Ovary (tissue), 9 donors: ENCODE measurements around the gene ZNF888. TPM values are rescaled to one million over a fixed set of nuclear protein-coding genes. Genes with fewer than 3 reads are reported as not detected.
A peak's percentile ranks its signal among the peaks of the same experiment; 100 is the strongest.
"Not testable (repeated sequence)": the region's sequence is repeated elsewhere in the genome, so short reads cannot be mapped to it uniquely, and the experiment has no call there.

Source experiments
- DNase-seq, 5 donors: peaks; one replicate each; pipeline ENCODE4 v3.0.0-alpha.2; 2019 to 2020
- H3K27ac ChIP-seq, 2 donors: fragments of 200-600 bp; one replicate each; pipeline versions ENCODE4 v1.5.1 to v1.8.0; 2019 to 2022
- H3K27me3 ChIP-seq: fragments of 200-600 bp; one replicate; pipeline ENCODE4 v1.8.0; 2022
- H3K36me3 ChIP-seq: fragments of 200-600 bp; sonication (generic); one replicate; pipeline ENCODE4 v1.5.1; 2019
- H3K4me1 ChIP-seq: one replicate; pipeline ENCODE4 v1.8.1; 2013; ENCODE audit warnings: mild to moderate bottlenecking, moderate library complexity; ENCODE audit not compliant: insufficient read depth
- H3K4me3 ChIP-seq: fragments of 200-600 bp; sonication (generic); one replicate; pipeline ENCODE4 v1.5.1; 2017
- H3K9me3 ChIP-seq, 2 donors: fragments of 200-600 bp in 1 of 2; sonication (generic) in 1 of 2; one replicate each; pipeline versions ENCODE4 v1.5.1 to v1.8.1; 2013 to 2019; ENCODE audit warnings: mild to moderate bottlenecking in 1 of 2, moderate library complexity in 1 of 2
- EP300 ChIP-seq: sonication (generic); formaldehyde crosslinking; IDR thresholded peaks from one replicate; pipeline ENCODE4 v1.6.1; 2017; ENCODE audit warnings: antibody characterized with exemption
- POLR2A ChIP-seq: fragments of 450-650 bp; IDR thresholded peaks from one replicate; pipeline ENCODE4 v1.6.1; 2017; ENCODE audit warnings: antibody characterized with exemption, mild to moderate bottlenecking, moderate library complexity
- WGBS, 3 donors: extraction: QIAGEN DNeasy Blood & Tissue Kit in 1 of 3; methylation state at CpG; one replicate each; pipeline versions ENCODE4 v1.1.5 to v1.1.7; 2013 to 2017; 5-methylcytosine and 5-hydroxymethylcytosine counted together
- intact Hi-C, 4 donors: fragments of 100-400 bp; cut with DNase I; formaldehyde crosslinking; loops; one replicate each; pipeline versions ENCODE4 v1.11.0 to v1.15.1; 2022 to 2023
- polyA plus RNA-seq, 2 donors: library from polyadenylated mRNA; stranded (reverse); fragments of 200-250 nt in 1 of 2; fragments of 350-450 nt in 1 of 2; fragmentation: Illumina TruSeq in 1 of 2; extraction: RNeasy Lipid Tissue Mini Kit (QIAGEN cat#74804) in 1 of 2; gene quantifications; one replicate each; pipeline ENCODE4 v1.2.3, GENCODE V29; 2013 to 2014
- total RNA-seq, 7 donors: library from RNA; depleted of rRNA in 2 of 7; stranded (reverse); fragments of >200 nt in 2 of 7; fragmentation: NEBNext Ultra II Directional in 3 of 7; extraction: Animal tissue kit (Norgen Biotek cat#: 25700) in 3 of 7; gene quantifications; one replicate each; pipeline versions ENCODE4 v1.1.0 to v1.2.4, GENCODE V29; 2016 to 2023
- TF ChIP-seq, protein P1 (sequence below), 3 donors: fragments of 450-650 bp in 2 of 3; fragments of 200-600 bp in 1 of 3; IDR thresholded peaks; one replicate each; pipeline versions ENCODE4 v1.5.1 to v1.8.0; 2016 to 2022; ENCODE audit warnings: antibody characterized with exemption in 3 of 3, mild to moderate bottlenecking in 1 of 3
- donor health status: DM: no; HTN: no; CAD: no; lungs with moderate emphysema.
- donor health status: DM: no; HTN: no; CAD: no.
- donor health status: Bipolar disorder and iron deficiency.
- donor health status: DM: yes; HTN: yes; CAD: no.
- donor health status: DM: no; HTN: no; CAD: no.
- donor health status: DM: yes; HTN: yes; CAD: no.

Gene ZNF888
- total and polyA plus RNA-seq, 9 donors: 2.6 to 7.9 (median 4.2) TPM

DNA sequence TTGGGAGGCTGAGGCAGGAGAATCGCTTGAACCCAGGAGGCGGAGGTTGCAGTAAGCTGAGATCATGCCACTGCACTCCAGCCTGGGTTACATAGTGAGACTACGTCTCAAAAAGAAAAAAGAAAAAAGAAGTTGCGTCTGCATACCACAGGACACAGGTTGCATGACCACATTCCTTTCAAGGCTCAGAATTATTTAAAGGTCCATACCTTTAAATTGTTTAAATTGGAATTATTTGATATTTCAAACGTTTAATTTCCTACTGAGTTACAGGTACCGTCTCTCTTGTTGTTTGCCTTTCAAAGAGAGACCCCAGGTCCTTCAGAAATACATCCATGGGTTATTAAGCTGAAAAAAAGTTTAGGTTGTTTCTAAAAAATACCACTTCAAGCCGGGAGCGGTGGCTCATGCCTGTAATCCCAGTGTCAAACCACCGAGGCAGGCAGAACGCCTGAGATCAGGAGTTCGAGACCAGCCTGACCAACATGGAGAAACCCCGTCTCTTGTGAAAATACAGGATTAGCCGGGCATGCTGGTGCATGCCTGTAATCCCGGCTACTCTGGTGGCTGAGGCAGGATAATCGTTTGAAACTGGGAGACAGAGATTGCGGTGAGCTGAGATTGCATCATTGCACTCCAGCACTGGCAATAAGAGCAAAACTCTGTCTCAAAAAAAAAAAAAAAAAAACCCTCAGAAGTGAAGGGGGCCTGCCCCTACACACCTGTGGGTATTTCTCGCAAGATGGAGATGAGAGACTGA, 20.8 kb upstream of the ZNF888 start:
- TF ChIP-seq, protein P1, sequence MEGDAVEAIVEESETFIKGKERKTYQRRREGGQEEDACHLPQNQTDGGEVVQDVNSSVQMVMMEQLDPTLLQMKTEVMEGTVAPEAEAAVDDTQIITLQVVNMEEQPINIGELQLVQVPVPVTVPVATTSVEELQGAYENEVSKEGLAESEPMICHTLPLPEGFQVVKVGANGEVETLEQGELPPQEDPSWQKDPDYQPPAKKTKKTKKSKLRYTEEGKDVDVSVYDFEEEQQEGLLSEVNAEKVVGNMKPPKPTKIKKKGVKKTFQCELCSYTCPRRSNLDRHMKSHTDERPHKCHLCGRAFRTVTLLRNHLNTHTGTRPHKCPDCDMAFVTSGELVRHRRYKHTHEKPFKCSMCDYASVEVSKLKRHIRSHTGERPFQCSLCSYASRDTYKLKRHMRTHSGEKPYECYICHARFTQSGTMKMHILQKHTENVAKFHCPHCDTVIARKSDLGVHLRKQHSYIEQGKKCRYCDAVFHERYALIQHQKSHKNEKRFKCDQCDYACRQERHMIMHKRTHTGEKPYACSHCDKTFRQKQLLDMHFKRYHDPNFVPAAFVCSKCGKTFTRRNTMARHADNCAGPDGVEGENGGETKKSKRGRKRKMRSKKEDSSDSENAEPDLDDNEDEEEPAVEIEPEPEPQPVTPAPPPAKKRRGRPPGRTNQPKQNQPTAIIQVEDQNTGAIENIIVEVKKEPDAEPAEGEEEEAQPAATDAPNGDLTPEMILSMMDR (IDR thresholded peaks at IDR 0.05): no peak
- TF ChIP-seq EP300 (no peak), POLR2A (no peak)
- Histone ChIP-seq H3K4me1 (no peaks in the 10 kb centered on the region), H3K27me3 (no peaks in the 10 kb centered on the region), H3K4me3 (no peak overlapping the region), H3K9me3 (peaks cover 0 to 6% of the 10 kb centered on the region in 2 donors), H3K36me3 (no peaks in the 10 kb centered on the region), H3K27ac (no peak overlapping the region)
- WGBS, 3 donors: 84 to 87% (median 85%) methylated on average over 17 of the region's 17 CpGs
- intact Hi-C loops: loop anchor here in 1 of 4 donors (2.0 kb wide), 1 partner anchor 49 kb away; no protein-coding TSS in a partner anchor
- DNase-seq: no peak

DNA sequence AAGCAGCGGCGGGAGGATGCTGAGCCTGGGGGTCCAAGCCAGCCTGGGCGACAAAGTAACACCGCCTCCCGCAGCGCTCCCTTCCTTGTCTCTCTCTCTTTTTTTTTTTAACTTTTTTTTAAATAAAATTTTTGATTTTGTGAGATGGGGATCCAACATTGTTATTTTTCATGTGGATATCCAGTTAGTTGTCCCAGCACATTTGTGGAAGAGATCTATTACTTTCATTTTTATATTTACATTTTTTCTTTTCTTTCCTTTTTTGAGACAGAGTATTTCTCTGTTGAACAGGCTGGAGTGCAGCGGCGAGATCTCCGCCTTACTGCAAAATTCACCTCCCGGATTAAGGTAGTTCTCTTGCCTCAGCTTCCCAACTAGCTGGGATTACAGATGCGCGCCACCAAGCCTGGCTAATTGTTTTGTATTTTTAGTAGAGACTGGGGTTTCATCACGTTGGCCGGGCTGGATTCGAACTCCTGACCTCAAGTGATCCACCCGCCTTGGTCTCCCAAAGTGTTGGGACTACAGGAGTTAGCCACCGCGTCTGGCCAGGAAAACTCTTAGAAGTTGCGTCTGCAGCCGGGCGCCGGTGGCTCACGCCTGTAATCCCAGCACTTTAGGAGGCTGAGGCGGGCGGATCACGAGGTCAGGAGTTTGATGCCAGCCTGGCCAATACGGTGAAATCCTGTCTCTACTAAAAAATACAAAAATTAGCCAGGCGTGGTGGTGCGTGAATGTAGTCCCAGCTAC, 20.1 kb upstream of the ZNF888 start:
- H3K9me3 ChIP-seq: no peaks in the 10 kb centered on the region
- WGBS, 3 donors: 50 to 61% (median 53%) methylated on average over 29 of the region's 29 CpGs
- H3K4me1 ChIP-seq: no peaks in the 10 kb centered on the region
- peak overlapping the region; percentile 87 for H3K4me3 ChIP-seq
- peak overlapping the region in 1 of 2 donors; percentile 36 for H3K27ac ChIP-seq
- no peaks in the 10 kb centered on the region for H3K27me3 ChIP-seq
- DNase-seq: no peak
- no peak for TF ChIP-seq EP300
- TF ChIP-seq, protein P1 (IDR thresholded peaks at IDR 0.05): no peak
- no peak for TF ChIP-seq POLR2A
- H3K36me3 ChIP-seq: no peaks in the 10 kb centered on the region
- intact Hi-C loops: no loop called here

DNA sequence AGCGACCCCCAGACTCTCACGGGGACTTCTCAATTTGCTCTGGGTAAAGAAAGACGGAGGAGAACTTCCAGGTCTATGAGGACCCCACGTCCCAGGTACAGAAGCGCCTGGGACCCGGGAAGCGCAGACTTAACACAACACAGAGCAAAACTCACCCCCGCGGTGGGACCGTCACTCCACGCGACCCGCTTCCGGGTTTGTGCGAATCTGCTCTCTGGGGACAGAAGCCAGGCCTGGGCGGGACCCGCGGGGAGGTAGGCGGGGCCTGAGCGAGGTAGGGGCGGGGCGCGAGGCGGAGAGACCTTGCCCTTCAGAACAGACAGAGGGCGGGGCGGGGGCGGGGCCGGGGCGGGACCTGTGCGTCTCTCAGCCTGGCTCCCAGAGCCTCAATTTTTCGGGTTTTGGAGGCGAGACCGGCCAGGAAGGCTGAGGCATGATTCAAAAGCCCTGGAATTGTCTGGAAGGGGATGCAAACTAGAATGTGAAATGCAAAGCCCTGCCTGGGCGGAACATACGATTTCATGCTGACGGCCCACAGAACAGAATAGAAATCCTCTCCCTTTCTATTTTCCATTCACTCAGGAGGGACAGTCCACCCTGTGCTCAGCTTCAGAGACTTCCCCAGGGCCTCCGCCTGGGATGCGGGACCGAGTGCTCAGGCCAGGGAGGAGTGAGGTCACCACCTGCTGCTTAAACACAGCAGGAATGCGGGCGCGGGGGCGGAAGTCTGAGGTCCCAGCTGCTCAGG, 19.3 kb upstream of the ZNF888 start:
- intact Hi-C loops: no loop called here
- Histone ChIP-seq H3K4me3 (peak overlapping the region; percentile 87), H3K4me1 (no peaks in the 10 kb centered on the region), H3K36me3 (no peaks in the 10 kb centered on the region), H3K27ac (peak overlapping the region; percentile 64 to 66), H3K27me3 (no peaks in the 10 kb centered on the region), H3K9me3 (no peaks in the 10 kb centered on the region)
- peak; percentile 92 to 97 (median 94) for DNase-seq
- peak; percentile 71 for TF ChIP-seq POLR2A
- TF ChIP-seq, protein P1 (IDR thresholded peaks at IDR 0.05): no peak
- 0 to 1% (median 1%) methylated on average over 21 to 43 of the region's 43 CpGs for WGBS, 3 donors

DNA sequence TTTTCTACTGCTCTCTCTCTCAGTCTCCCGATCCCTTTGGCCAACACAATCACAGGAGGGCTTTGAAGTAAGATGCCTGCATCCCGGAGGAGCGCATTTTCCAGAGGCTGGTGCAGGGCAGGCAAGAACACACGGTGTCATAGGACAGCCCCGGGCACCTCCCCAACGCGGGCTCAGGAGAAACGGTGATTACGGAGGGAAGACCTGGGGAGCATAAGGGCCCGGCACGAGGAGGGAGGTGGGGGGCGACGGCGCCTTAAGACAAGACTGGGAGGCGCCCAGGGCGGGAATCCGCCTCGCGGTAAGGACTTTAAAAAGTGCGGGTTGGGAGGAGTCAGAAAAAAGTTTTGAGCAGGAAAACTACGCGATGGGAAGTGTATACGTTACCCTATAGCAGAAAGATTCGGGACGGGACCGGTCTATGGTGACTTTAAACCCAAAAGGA, 18.7 kb upstream of the ZNF888 start:
- Histone ChIP-seq H3K27ac (peak overlapping the region; percentile 64 to 66), H3K4me3 (peak overlapping the region; percentile 87), H3K9me3 (no peaks in the 10 kb centered on the region), H3K36me3 (no peaks in the 10 kb centered on the region), H3K27me3 (no peaks in the 10 kb centered on the region), H3K4me1 (no peaks in the 10 kb centered on the region)
- peak; percentile 33 to 67 (median 45) for DNase-seq
- intact Hi-C loops: no loop called here
- TF ChIP-seq POLR2A: no peak
- TF ChIP-seq EP300: no peak
- TF ChIP-seq, protein P1 (IDR thresholded peaks at IDR 0.05): no peak
- WGBS, 3 donors: 0 to 1% (median 0%) methylated on average over 26 of the region's 26 CpGs

DNA sequence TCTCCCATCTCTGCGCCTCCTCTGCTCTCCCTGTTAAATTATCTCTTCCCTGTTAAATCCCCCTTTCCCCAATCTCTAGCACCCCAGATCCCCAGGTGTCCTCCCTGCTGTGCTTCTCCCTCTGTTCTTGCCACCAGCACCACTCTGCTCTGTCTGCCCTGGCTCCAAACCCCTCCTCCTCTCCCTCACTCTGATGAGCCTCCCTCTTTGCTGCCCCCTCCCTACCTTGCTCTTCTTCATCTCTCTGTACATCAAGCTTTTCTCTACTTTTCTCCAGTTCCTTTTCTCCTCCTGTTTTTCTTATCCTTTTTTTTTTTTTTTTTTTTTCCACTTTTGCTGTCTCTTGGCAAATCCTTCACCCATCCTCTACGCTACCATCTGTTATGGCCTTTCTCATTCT, 18.3 kb upstream of the ZNF888 start:
- intact Hi-C loops, H3K27ac ChIP-seq, H3K9me3 ChIP-seq, H3K4me1 ChIP-seq, H3K27me3 ChIP-seq, H3K36me3 ChIP-seq, DNase-seq: not testable (repeated sequence)
- 32 to 39% (median 33%) methylated on average over 2 of the region's 2 CpGs for WGBS, 3 donors
- H3K4me3 ChIP-seq: peak overlapping the region; percentile 87

DNA sequence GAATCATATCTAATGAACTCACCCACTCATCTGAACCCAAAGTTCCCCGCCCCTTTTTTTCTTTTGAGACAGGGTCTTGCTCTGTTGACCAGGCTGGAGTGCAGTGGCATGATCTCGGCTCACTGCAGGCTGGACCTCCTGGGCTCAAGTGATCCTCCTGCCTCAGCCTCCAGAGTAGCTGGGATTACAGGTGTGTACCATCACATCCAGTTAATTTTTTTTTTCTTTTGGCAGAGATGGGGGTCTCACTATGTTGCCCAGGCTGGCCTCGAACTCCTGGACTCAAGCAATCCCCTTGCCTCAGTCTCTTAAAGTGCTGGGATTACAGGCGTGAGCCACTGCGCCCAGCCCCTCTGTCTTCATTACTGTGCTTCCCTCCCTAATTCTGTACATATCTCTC, 17.7 kb upstream of the ZNF888 start:
- H3K36me3 ChIP-seq, H3K27me3 ChIP-seq, H3K27ac ChIP-seq, H3K4me3 ChIP-seq, DNase-seq, H3K9me3 ChIP-seq, intact Hi-C loops, H3K4me1 ChIP-seq: not testable (repeated sequence)
- 86 to 90% (median 89%) methylated on average over 5 of the region's 5 CpGs for WGBS, 3 donors
